ENCODE results near the gene C4orf50. TPM values are rescaled to one million over a fixed set of nuclear protein-coding genes. Genes with fewer than 3 reads are reported as not detected.

The C4orf50 gene
- total and polyA plus RNA-seq, 2 of the 8 experiments (the other 6 are each of a cell fraction or from before 2014, with no cell fraction given), result 0.08 to 0.22 TPM

- TF ChIP-seq NANOG (IDR thresholded peaks at IDR 0.05; ENCODE audit: insufficient read depth, low read depth, low read length, poor library complexity, severe bottlenecking), result peak; percentile 95
- no peak for TF ChIP-seq POU5F1 (IDR thresholded peaks at IDR 0.05; ENCODE audit: low read depth, low read length)
- peak in 1 of 2 experiments; percentile 18; a peak in 1 of 3 replicates for TF ChIP-seq EP300 (IDR thresholded peaks at IDR 0.05; ENCODE audit: borderline replicate concordance in 1 of 2, low read depth in 2 of 2, low read length in 2 of 2)
These were observed 112.5 kb downstream of the C4orf50 start (continued) for GRCh38 chr4:5905714-5906113.

Data from H1 (cell line).